SH-SY5Y (cell line): ENCODE results near the gene CCNA2.

ENCODE experiments used
- GATA2 ChIP-seq: IDR thresholded peaks from 2 replicates; pipeline ENCODE4 v1.6.1; 2011; ENCODE audit warnings: mild to moderate bottlenecking, low read depth, low read length
- GATA3 ChIP-seq: IDR thresholded peaks from 2 replicates; pipeline ENCODE4 v1.6.1; 2011; ENCODE audit warnings: low read depth, mild to moderate bottlenecking, low read length, moderate library complexity

The CCNA2 gene

GRCh38 chr4:121776610-121777401 is 46.9 kb downstream of the CCNA2 start:
- TF ChIP-seq GATA3, result no peak
- no peak for TF ChIP-seq GATA2

GRCh38 chr4:121773883-121774282 is 49.8 kb downstream of the CCNA2 start:
- TF ChIP-seq GATA3 (no peak), GATA2 (no peak)

DNA sequence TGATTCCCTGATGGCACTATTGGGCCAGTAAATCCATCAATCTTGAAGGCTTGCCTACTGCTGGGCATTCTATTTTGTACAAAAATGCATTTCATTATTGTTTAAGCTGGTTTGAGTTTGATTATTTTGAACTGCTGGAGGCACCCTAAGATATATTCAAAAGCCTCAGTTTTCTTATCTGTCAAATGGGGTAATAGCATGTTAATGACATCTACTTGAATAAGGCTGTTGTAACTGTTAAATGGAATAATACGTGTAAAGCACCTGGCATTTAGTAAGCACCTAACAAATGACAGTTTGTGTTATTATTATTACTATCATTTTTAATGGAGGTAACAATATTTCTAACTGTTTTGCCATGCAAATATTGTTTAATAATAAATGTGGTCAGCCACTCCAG is 51.8 kb downstream of the CCNA2 start:
- no peak for TF ChIP-seq GATA3

DNA sequence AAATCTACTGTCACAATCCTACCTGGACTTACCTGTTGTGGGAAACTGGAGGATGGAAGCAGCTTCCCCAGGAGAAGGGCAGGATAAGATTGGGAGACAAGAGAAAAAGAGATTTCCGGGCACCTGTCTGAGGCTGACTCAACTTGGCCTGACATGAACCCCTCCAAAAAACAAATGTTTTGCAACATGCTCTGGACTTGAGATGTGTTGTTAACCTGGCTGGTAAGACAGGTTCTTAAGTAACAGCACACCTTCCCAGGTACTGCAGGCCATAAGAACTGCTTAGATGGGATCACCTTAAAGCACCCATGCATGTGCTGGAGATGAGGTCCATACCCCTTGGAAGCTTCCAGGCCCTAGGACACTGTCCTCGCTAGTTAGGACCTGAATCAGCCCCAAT is 54.3 kb downstream of the CCNA2 start:
- TF ChIP-seq GATA3 (no peak), GATA2 (no peak)

GRCh38 chr4:121767166-121767565 is 56.5 kb downstream of the CCNA2 start:
- no peak for TF ChIP-seq GATA3
- TF ChIP-seq GATA2, result no peak
